ENCODE data around the gene AP3S2. TPM values are rescaled to one million over a fixed set of nuclear protein-coding genes. Genes with fewer than 3 reads are reported as not detected.

AP3S2 gene
- total RNA-seq, 4 donors from 2014 or later: 15.5 to 70.4 (median 28.4) TPM

DNA sequence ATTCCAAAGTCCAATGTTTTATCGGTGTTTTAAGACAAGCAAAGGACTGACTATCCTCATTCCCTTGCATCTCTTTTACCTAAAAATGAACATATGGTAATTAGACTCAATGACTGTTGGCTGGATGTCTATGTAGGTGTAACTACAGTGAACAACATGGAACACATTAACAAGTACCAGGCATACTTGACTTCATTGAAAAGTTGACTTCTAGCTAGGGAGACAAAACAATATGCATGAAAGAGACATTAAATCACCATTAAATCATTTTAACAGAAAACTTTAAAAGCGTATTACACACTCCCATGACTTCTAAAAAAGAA lies 44.9 kb downstream of the AP3S2 start:
- Histone ChIP-seq H3K27ac (no peak overlapping the region), H3K27me3 (no peaks in the 10 kb centered on the region), H3K4me3 (no peak overlapping the region), H3K4me1 (peaks cover 19% of the 10 kb centered on the region), H3K36me3 (peaks cover 13% of the 10 kb centered on the region), H3K9me3 (no peaks in the 10 kb centered on the region)
- no peak for DNase-seq (ENCODE audit: low spot score in 2 of 2)
- TF ChIP-seq POLR2A (IDR thresholded peaks at IDR 0.05) (no peak), POLR2AphosphoS5 (IDR thresholded peaks at IDR 0.05) (no peak), EP300 (IDR thresholded peaks at IDR 0.05) (no peak)
- TF ChIP-seq, protein P1, sequence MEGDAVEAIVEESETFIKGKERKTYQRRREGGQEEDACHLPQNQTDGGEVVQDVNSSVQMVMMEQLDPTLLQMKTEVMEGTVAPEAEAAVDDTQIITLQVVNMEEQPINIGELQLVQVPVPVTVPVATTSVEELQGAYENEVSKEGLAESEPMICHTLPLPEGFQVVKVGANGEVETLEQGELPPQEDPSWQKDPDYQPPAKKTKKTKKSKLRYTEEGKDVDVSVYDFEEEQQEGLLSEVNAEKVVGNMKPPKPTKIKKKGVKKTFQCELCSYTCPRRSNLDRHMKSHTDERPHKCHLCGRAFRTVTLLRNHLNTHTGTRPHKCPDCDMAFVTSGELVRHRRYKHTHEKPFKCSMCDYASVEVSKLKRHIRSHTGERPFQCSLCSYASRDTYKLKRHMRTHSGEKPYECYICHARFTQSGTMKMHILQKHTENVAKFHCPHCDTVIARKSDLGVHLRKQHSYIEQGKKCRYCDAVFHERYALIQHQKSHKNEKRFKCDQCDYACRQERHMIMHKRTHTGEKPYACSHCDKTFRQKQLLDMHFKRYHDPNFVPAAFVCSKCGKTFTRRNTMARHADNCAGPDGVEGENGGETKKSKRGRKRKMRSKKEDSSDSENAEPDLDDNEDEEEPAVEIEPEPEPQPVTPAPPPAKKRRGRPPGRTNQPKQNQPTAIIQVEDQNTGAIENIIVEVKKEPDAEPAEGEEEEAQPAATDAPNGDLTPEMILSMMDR (IDR thresholded peaks at IDR 0.05): no peak
- 90% methylated on average over 2 of the region's 2 CpGs for WGBS

GRCh38 chr15:89847101-89847500 lies 46.7 kb downstream of the AP3S2 start:
- Histone ChIP-seq H3K27me3 (no peaks in the 10 kb centered on the region), H3K4me3 (no peak overlapping the region), H3K4me1 (peaks cover 19% of the 10 kb centered on the region), H3K9me3 (no peaks in the 10 kb centered on the region), H3K27ac (no peak overlapping the region), H3K36me3 (peaks cover 13% of the 10 kb centered on the region)
- DNase-seq (ENCODE audit: low spot score in 2 of 2): no peak
- TF ChIP-seq POLR2A (IDR thresholded peaks at IDR 0.05) (no peak), EP300 (IDR thresholded peaks at IDR 0.05) (no peak)
- TF ChIP-seq, protein P1 (IDR thresholded peaks at IDR 0.05): no peak
- 89% methylated on average over 2 of the region's 2 CpGs for WGBS

DNA sequence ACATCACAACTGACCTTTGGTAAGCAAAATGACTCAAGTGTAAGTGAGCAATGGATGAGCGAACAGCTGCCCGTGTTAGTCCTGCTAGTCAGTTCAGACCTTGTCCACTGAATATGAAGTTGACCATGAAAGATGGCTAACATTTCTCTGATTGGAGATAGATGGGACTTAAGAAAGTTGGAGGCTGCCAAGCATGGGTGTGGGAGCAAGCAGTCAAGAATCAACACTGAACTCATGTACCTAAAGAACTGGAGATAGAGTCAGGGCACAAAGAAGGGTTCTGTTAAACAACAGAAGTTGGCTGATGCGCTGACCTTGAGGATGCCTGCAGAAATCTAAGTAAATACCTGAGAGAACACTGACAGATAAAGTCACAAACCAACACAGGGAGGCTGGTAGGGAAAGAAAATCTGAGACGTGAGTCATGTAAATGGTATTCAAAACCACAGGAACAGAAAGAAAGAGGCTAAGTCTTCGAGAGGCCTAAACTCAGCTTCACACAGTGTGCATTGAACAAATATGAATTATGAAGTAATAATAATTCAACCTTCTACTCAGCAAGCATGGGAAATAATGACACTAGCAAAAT lies 48.4 kb downstream of the AP3S2 start:
- peaks cover 19% of the 10 kb centered on the region for H3K4me1 ChIP-seq
- no peaks in the 10 kb centered on the region for H3K9me3 ChIP-seq
- DNase-seq (ENCODE audit: low spot score in 2 of 2): no peak
- no peaks in the 10 kb centered on the region for H3K27me3 ChIP-seq
- H3K36me3 ChIP-seq: peaks cover 11% of the 10 kb centered on the region
- H3K4me3 ChIP-seq: no peak overlapping the region
- TF ChIP-seq POLR2A (IDR thresholded peaks at IDR 0.05) (no peak), EP300 (IDR thresholded peaks at IDR 0.05) (no peak), POLR2AphosphoS5 (IDR thresholded peaks at IDR 0.05) (no peak)
- TF ChIP-seq, protein P1 (IDR thresholded peaks at IDR 0.05): no peak
- peak overlapping the region; percentile 34 for H3K27ac ChIP-seq
- WGBS: 71% methylated on average over 5 of the region's 5 CpGs

- Histone ChIP-seq H3K4me3 (no peak overlapping the region), H3K36me3 (peaks cover 11% of the 10 kb centered on the region), H3K4me1 (peaks cover 32% of the 10 kb centered on the region), H3K27me3 (no peaks in the 10 kb centered on the region), H3K27ac (no peak overlapping the region), H3K9me3 (no peaks in the 10 kb centered on the region)
- DNase-seq (ENCODE audit: low spot score in 2 of 2): no peak
- TF ChIP-seq POLR2A (IDR thresholded peaks at IDR 0.05): no peak
- no peak for TF ChIP-seq POLR2AphosphoS5 (IDR thresholded peaks at IDR 0.05)
- TF ChIP-seq, protein P1 (IDR thresholded peaks at IDR 0.05): no peak
- no peak for TF ChIP-seq EP300 (IDR thresholded peaks at IDR 0.05)
- WGBS: 96% methylated on average over 1 of the region's 1 CpG
These were observed 51.8 kb downstream of the AP3S2 start for GRCh38 chr15:89841962-89842361.

DNA sequence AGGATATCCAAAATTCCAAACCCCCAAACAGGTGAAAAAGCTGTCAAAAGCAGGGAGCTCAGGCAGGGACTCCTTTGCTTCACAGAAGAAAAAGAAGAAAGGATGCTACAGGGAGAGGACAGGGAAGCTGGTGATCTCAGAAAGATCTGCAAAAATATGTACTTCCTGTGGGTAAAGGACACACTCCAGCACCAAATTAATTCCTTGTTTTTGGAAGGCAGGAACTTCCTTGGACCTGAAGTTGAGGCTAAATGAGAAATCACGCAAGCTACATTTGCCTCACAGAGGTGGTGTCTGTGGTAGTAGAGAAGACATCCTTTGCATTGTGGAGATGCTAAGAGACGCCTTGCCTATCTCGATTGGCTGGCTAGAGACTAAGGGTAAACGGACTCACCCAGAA lies 52.5 kb downstream of the AP3S2 start:
- H3K4me1 ChIP-seq: peaks cover 38% of the 10 kb centered on the region
- 88% methylated on average over 4 of the region's 4 CpGs for WGBS
- H3K4me3 ChIP-seq: no peak overlapping the region
- peaks cover 11% of the 10 kb centered on the region for H3K36me3 ChIP-seq
- H3K27me3 ChIP-seq: no peaks in the 10 kb centered on the region
- no peak overlapping the region for H3K27ac ChIP-seq
- no peak for TF ChIP-seq EP300 (IDR thresholded peaks at IDR 0.05)
- no peak for DNase-seq (ENCODE audit: low spot score in 2 of 2)
- H3K9me3 ChIP-seq: no peaks in the 10 kb centered on the region

Data from suprapubic skin (tissue), 4 donors.